GM19328 (cell line): ENCODE results near the gene APOH.

Source experiments
- ATAC-seq: cut with Tn5 transposase; IDR thresholded peaks from one replicate; pipeline ENCODE4 v1.9.1; 2021; ENCODE audit warnings: mild to moderate bottlenecking, moderate library complexity; ENCODE audit not compliant: unreplicated experiment

Gene APOH

GRCh38 chr17:66235377-66235994 is 6.3 kb upstream of the APOH start:
- no peak for ATAC-seq

GRCh38 chr17:66234611-66235010 is 5.4 kb upstream of the APOH start:
- ATAC-seq = no peak

- ATAC-seq = no peak
These were observed 4.0 kb upstream of the APOH start for GRCh38 chr17:66233023-66233753.

GRCh38 chr17:66230922-66231591 is 1.8 kb upstream of the APOH start:
- no peak for ATAC-seq

- no peak for ATAC-seq
These were observed 746 bp upstream of the APOH start for GRCh38 chr17:66229783-66230538.

GRCh38 chr17:66227212-66228045 is 1.8 kb downstream of the APOH start:
- no peak for ATAC-seq

- ATAC-seq = no peak
These were observed 6.3 kb downstream of the APOH start for GRCh38 chr17:66222798-66223350.

GRCh38 chr17:66221755-66222530 is 7.3 kb downstream of the APOH start:
- no peak for ATAC-seq

GRCh38 chr17:66221343-66221742 is 7.9 kb downstream of the APOH start:
- ATAC-seq = no peak

GRCh38 chr17:66220079-66220835 is 9.0 kb downstream of the APOH start:
- no peak for ATAC-seq

- ATAC-seq = no peak
These were observed 13.7 kb downstream of the APOH start for GRCh38 chr17:66215529-66215911.

GRCh38 chr17:66214884-66215528 is 14.2 kb downstream of the APOH start:
- no peak for ATAC-seq

GRCh38 chr17:66211047-66211810 is 18.0 kb downstream of the APOH start:
- ATAC-seq = no peak

GRCh38 chr17:66210208-66210574 is 19.0 kb downstream of the APOH start:
- no peak for ATAC-seq

GRCh38 chr17:66207936-66208335 is 21.3 kb downstream of the APOH start:
- ATAC-seq = no peak

GRCh38 chr17:66203274-66204015 is 25.8 kb downstream of the APOH start:
- no peak for ATAC-seq

GRCh38 chr17:66200685-66201092 is 28.5 kb downstream of the APOH start:
- no peak for ATAC-seq
